H9 (cell line): Measurements from ENCODE around the gene NAB2. TPM values are rescaled to one million over a fixed set of nuclear protein-coding genes. Genes with fewer than 3 reads are reported as not detected.

Source experiments
- DNase-seq: peaks from one replicate; pipeline ENCODE4 v3.0.0-alpha.2; 2017
- H2AFZ ChIP-seq: one replicate; pipeline ENCODE4 v1.6.1; 2013; ENCODE audit warnings: mild to moderate bottlenecking, low read length, control low read depth, moderate library complexity
- H2AK5ac ChIP-seq: 2 replicates; pipeline ENCODE4 v1.6.1; 2013; ENCODE audit warnings: low read length, control low read depth, mixed read lengths; ENCODE audit not compliant: insufficient read length
- H2BK120ac ChIP-seq: one replicate; pipeline ENCODE4 v1.6.1; 2013; ENCODE audit warnings: low read depth, mild to moderate bottlenecking, low read length, control low read depth, inconsistent platforms; ENCODE audit not compliant: poor library complexity, severe bottlenecking
- H2BK12ac ChIP-seq: 2 replicates; pipeline ENCODE4 v1.6.1; 2013; ENCODE audit warnings: low read length, control low read depth, mixed read lengths, low read depth; ENCODE audit not compliant: insufficient read length
- H2BK15ac ChIP-seq: 2 replicates; pipeline ENCODE4 v1.6.1; 2013; ENCODE audit warnings: low read depth, low read length, control low read depth
- H2BK20ac ChIP-seq: one replicate; pipeline ENCODE4 v1.6.1; 2013; ENCODE audit warnings: low read depth, mild to moderate bottlenecking, low read length, control low read depth, inconsistent platforms; ENCODE audit not compliant: poor library complexity, severe bottlenecking
- H2BK5ac ChIP-seq: 2 replicates; pipeline ENCODE4 v1.6.1; 2013; ENCODE audit warnings: low read length, control low read depth, mixed read lengths; ENCODE audit not compliant: insufficient read length
- H3K14ac ChIP-seq: 2 replicates; pipeline ENCODE4 v1.6.1; 2013; ENCODE audit warnings: low read length, control low read depth; ENCODE audit not compliant: insufficient read depth
- H3K18ac ChIP-seq: 2 replicates; pipeline ENCODE4 v1.6.1; 2013; ENCODE audit warnings: low read depth, mild to moderate bottlenecking, mixed read lengths, low read length, control low read depth; ENCODE audit not compliant: insufficient read length
- H3K23ac ChIP-seq: 2 replicates; pipeline ENCODE4 v1.6.1; 2013; ENCODE audit warnings: low read length, control low read depth, mixed read lengths, low read depth; ENCODE audit not compliant: insufficient read length
- H3K23me2 ChIP-seq: 2 replicates; pipeline ENCODE4 v1.6.1; 2013; ENCODE audit warnings: low read depth, mild to moderate bottlenecking, mixed read lengths, low read length, control low read depth; ENCODE audit not compliant: insufficient read length, poor library complexity, severe bottlenecking
- H3K27ac ChIP-seq: 2 replicates; pipeline ENCODE4 v1.5.1; 2013; ENCODE audit warnings: low read length, control low read depth, mixed read lengths, low read depth; ENCODE audit not compliant: insufficient read length
- H3K27me3 ChIP-seq: 2 replicates; pipeline ENCODE4 v1.6.1; 2013; ENCODE audit warnings: low read length, control low read depth, inconsistent platforms; ENCODE audit not compliant: insufficient read depth
- H3K4ac ChIP-seq: 2 replicates; pipeline ENCODE4 v1.6.1; 2013; ENCODE audit warnings: low read depth, mild to moderate bottlenecking, control low read depth, inconsistent platforms, low read length, moderate library complexity
- H3K4me1 ChIP-seq: 2 replicates; pipeline ENCODE4 v1.6.1; 2013; ENCODE audit warnings: low read length, control low read depth, inconsistent platforms; ENCODE audit not compliant: insufficient read depth
- H3K4me2 ChIP-seq: 2 replicates; pipeline ENCODE4 v1.6.1; 2013; ENCODE audit warnings: low read length, control low read depth, mixed read lengths; ENCODE audit not compliant: insufficient read length, insufficient read depth
- H3K56ac ChIP-seq: 2 replicates; pipeline ENCODE4 v1.6.1; 2013; ENCODE audit warnings: low read depth, mild to moderate bottlenecking, mixed read lengths, low read length, control low read depth; ENCODE audit not compliant: insufficient read length
- H3K79me1 ChIP-seq: 2 replicates; pipeline ENCODE4 v1.6.1; 2013; ENCODE audit warnings: low read depth, mild to moderate bottlenecking, moderate library complexity, low read length, control low read depth, inconsistent platforms; ENCODE audit not compliant: insufficient read depth, poor library complexity, severe bottlenecking
- H3K79me2 ChIP-seq: 2 replicates; pipeline ENCODE4 v1.6.1; 2013; ENCODE audit warnings: low read length, control low read depth, inconsistent platforms; ENCODE audit not compliant: insufficient read depth
- H3K9ac ChIP-seq: 2 replicates; pipeline ENCODE4 v1.6.1; 2013; ENCODE audit warnings: low read length, control low read depth, mixed read lengths; ENCODE audit not compliant: insufficient read length; ENCODE audit errors: extremely low read depth
- H3K9me3 ChIP-seq: one replicate; pipeline ENCODE4 v1.6.1; 2013; ENCODE audit warnings: low read depth, low read length, inconsistent platforms; ENCODE audit not compliant: control insufficient read depth
- H3T11ph ChIP-seq: one replicate; pipeline ENCODE4 v1.6.1; 2013; ENCODE audit warnings: mild to moderate bottlenecking, low read length, control low read depth, inconsistent platforms
- H4K20me1 ChIP-seq: one replicate; pipeline ENCODE4 v1.6.1; 2013; ENCODE audit not compliant: control insufficient read depth, insufficient read length, insufficient read depth
- H4K5ac ChIP-seq: 2 replicates; pipeline ENCODE4 v1.6.1; 2013; ENCODE audit warnings: low read depth, mild to moderate bottlenecking, mixed read lengths, low read length, control low read depth; ENCODE audit not compliant: insufficient read length
- H4K8ac ChIP-seq: replicated peaks from 2 replicates; pipeline ENCODE4 v1.6.1; 2013; ENCODE audit warnings: low read length, control low read depth, mixed read lengths, low read depth; ENCODE audit not compliant: insufficient read length
- H4K91ac ChIP-seq: 2 replicates; pipeline ENCODE4 v1.6.1; 2013; ENCODE audit warnings: low read depth, mild to moderate bottlenecking, moderate library complexity, mixed read lengths, low read length, control low read depth; ENCODE audit not compliant: insufficient read length
- H3K27ac Mint-ChIP-seq, 3 experiments: 2 replicates in 2 of 3; 3 replicates in 1 of 3; pipeline ENCODE4 v1.8.0; 2020 to 2021; ENCODE audit warnings: mixed read lengths in 3 of 3, mild to moderate bottlenecking in 1 of 3, moderate library complexity in 1 of 3
- H3K27me3 Mint-ChIP-seq: 2 replicates; pipeline ENCODE4 v1.8.0; 2021; ENCODE audit warnings: low read depth, mild to moderate bottlenecking, moderate library complexity, mixed read lengths
- H3K36me3 Mint-ChIP-seq, 3 experiments: 2 replicates in 2 of 3; 3 replicates in 1 of 3; pipeline ENCODE4 v1.8.0; 2020 to 2021; ENCODE audit warnings: low read depth in 3 of 3, mixed read lengths in 3 of 3; ENCODE audit not compliant: insufficient read depth in 1 of 3
- H3K4me1 Mint-ChIP-seq, 2 experiments: 2 replicates each; pipeline ENCODE4 v1.8.0; 2020; ENCODE audit warnings: mixed read lengths in 2 of 2
- H3K4me3 Mint-ChIP-seq, 2 experiments: 2 replicates in 1 of 2; 3 replicates in 1 of 2; pipeline ENCODE4 v1.8.0; 2020 to 2021; ENCODE audit warnings: mild to moderate bottlenecking in 2 of 2, mixed read lengths in 2 of 2, moderate library complexity in 1 of 2
- H3K9me3 Mint-ChIP-seq, 2 experiments: 2 replicates in 1 of 2; 3 replicates in 1 of 2; pipeline ENCODE4 v1.8.0; 2020; ENCODE audit warnings: mild to moderate bottlenecking in 2 of 2, mixed read lengths in 2 of 2, moderate library complexity in 1 of 2
- CTCF ChIP-seq: fragments of 200-600 bp; sonication (generic); conservative IDR thresholded peaks from 3 replicates; pipeline ENCODE4 v1.8.0; 2021; ENCODE audit warnings: antibody characterized with exemption, mild to moderate bottlenecking
- WGBS: extraction: QIAGEN DNeasy Blood & Tissue Kit; methylation state at CpG from one replicate; pipeline ENCODE4 v1.1.7; 2013; ENCODE audit warnings: missing lambda C conversion rate, low lambda C conversion rate, mixed read lengths; ENCODE audit not compliant: insufficient read length; ENCODE audit errors: extremely low coverage; 5-methylcytosine and 5-hydroxymethylcytosine counted together
- total RNA-seq: library from RNA; stranded (reverse); gene quantifications from 2 replicates; pipeline ENCODE4 v1.2.1, GENCODE V29; 2021

Gene NAB2
- total RNA-seq, 1 experiment from 2014 or later, result 67.8 TPM

GRCh38 chr12:57040750-57041149 is 48.2 kb upstream of the NAB2 start:
- Histone ChIP-seq H2BK20ac (no peak overlapping the region), H4K8ac (no peak overlapping the region), H3K18ac (no peak overlapping the region), H3K4me2 (no peak overlapping the region), H4K91ac (no peak overlapping the region), H2BK5ac (no peak overlapping the region), H3K23me2 (no peaks in the 10 kb centered on the region), H3K9ac (no peak overlapping the region), H3T11ph (no peak overlapping the region), H3K79me1 (no peaks in the 10 kb centered on the region), H4K5ac (no peak overlapping the region), H4K20me1 (no peaks in the 10 kb centered on the region), H2AFZ (no peak overlapping the region), H2BK15ac (no peak overlapping the region), H2BK12ac (no peak overlapping the region), H3K14ac (no peak overlapping the region), H2BK120ac (no peak overlapping the region), H3K4me1 (no peaks in the 10 kb centered on the region), H3K79me2 (no peaks in the 10 kb centered on the region), H3K9me3 (no peaks in the 10 kb centered on the region), H2AK5ac (no peak overlapping the region), H3K23ac (no peak overlapping the region), H3K56ac (no peak overlapping the region), H3K27ac (no peak overlapping the region), H3K4ac (no peak overlapping the region), H3K27me3 (no peaks in the 10 kb centered on the region)
- WGBS, result no CpG with 5 or more reads among the region's 2 CpGs
- Mint-ChIP-seq H3K36me3 (peaks cover 0 to 2% (median 0%) of the 10 kb centered on the region in 3 experiments; a peak in 2 of 7 replicates), H3K27me3 (peaks cover 8% of the 10 kb centered on the region), H3K4me1 (peaks cover 7% of the 10 kb centered on the region in 2 experiments), H3K27ac (no peak overlapping the region), H3K9me3 (no peaks in the 10 kb centered on the region), H3K4me3 (no peak overlapping the region)
- TF ChIP-seq CTCF, result no peak
- no peak for DNase-seq
